Aorta (tissue), 5 donors: ENCODE measurements around the gene USP7. TPM values are rescaled to one million over a fixed set of nuclear protein-coding genes. Genes with fewer than 3 reads are reported as not detected.

Source experiments
- ATAC-seq: fragments of 200-7000 bp; cut with Tn5 transposase; one replicate; pipeline ENCODE4 v1.9.1; 2022; ENCODE audit warnings: moderate library complexity; ENCODE audit not compliant: low FRiP score
- DNase-seq, 2 donors: peaks; one replicate each; pipeline ENCODE4 v3.0.0-alpha.2; 2020
- H3K27ac ChIP-seq, 2 donors: one replicate each; pipeline ENCODE4 v1.5.1; 2013; ENCODE audit warnings: low read length in 2 of 2, mild to moderate bottlenecking in 2 of 2, moderate library complexity in 2 of 2, control low read depth in 1 of 2, inconsistent platforms in 1 of 2, low read depth in 1 of 2
- H3K27me3 ChIP-seq, 2 donors: one replicate each; pipeline ENCODE4 v1.6.1; 2013; ENCODE audit warnings: control low read depth in 1 of 2, low read length in 1 of 2, mild to moderate bottlenecking in 1 of 2, moderate library complexity in 1 of 2; ENCODE audit not compliant: insufficient read depth in 2 of 2, control insufficient read depth in 1 of 2
- H3K36me3 ChIP-seq, 2 donors: one replicate each; pipeline ENCODE4 v1.6.1; 2013; ENCODE audit warnings: control low read depth in 1 of 2, low read length in 1 of 2, mild to moderate bottlenecking in 1 of 2; ENCODE audit not compliant: insufficient read depth in 2 of 2, control insufficient read depth in 1 of 2
- H3K4me1 ChIP-seq, 2 donors: one replicate each; pipeline ENCODE4 v1.6.1; 2013; ENCODE audit warnings: low read length in 2 of 2, control low read depth in 1 of 2, mild to moderate bottlenecking in 1 of 2, moderate library complexity in 1 of 2; ENCODE audit not compliant: insufficient read depth in 2 of 2, control insufficient read depth in 1 of 2
- H3K4me3 ChIP-seq, 2 donors: one replicate each; pipeline ENCODE4 v1.5.1; 2013; ENCODE audit warnings: low read length in 2 of 2, control low read depth in 1 of 2, mild to moderate bottlenecking in 1 of 2
- H3K9me3 ChIP-seq: one replicate; pipeline ENCODE4 v1.6.1; 2013; ENCODE audit warnings: mild to moderate bottlenecking, low read length; ENCODE audit not compliant: control insufficient read depth
- WGBS, 2 donors: extraction: QIAGEN DNeasy Blood & Tissue Kit; methylation state at CpG; one replicate each; pipeline ENCODE4 v1.1.7; 2013; 5-methylcytosine and 5-hydroxymethylcytosine counted together
- intact Hi-C, 2 donors: fragments of 100-400 bp; cut with DNase I; formaldehyde crosslinking; loops; one replicate each; pipeline versions ENCODE4 v1.14.2 to v1.15.0; 2022
- polyA plus RNA-seq, 2 donors: library from polyadenylated mRNA; stranded (reverse); fragments of 200-250 nt; gene quantifications; one replicate each; pipeline ENCODE4 v1.2.3, GENCODE V29; 2013
- total RNA-seq, 2 donors: library from RNA; stranded (reverse); fragmentation: NEBNext Ultra II Directional; extraction: Animal tissue kit (Norgen Biotek cat#: 25700); gene quantifications; one replicate each; pipeline ENCODE4 v1.2.1, GENCODE V29; 2021
- donor health status: healthy with polysubstance abuse.
- donor health status: Bipolar disorder and iron deficiency.
- donor health status: DM: no; HTN: no; CAD: no.
- donor health status: DM: no; HTN: no; CAD: no.
- donor health status: DM: yes; HTN: yes; CAD: no.

USP7 gene
- total and polyA plus RNA-seq, 4 donors = 18.0 to 110 (median 72.3) TPM

DNA sequence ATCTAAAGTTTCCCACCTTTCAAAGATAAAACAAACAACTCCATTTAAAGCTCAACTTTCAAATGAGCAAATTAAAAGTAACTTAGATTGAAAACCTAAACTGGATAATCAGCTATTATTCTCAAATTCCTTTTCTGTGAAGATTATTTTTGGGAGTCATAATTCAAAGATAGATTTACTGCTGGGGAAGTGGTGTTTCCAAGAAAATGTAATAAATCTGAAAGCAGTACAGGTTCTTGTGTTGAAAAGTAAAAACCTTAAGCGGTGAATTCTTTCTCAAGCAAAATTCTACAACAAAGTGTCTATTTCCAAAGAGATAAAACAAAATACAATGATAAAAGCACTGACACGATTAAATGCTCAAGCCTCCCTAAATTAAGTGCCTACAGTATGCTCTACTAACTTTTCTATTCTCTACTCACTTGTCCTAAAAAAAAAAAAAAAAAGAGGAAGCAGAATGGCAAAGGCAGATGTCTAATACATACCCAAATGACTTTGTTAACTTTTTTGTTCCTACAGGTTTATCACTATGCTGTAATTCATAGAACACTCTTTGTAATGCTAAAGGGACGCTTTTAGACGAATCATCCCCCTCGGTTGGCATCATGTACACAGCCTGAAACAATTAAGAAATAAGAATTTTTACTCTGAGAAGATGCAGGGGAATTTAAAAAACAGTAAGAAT is 47.0 kb downstream of the USP7 start:
- H3K36me3 ChIP-seq = peaks cover 3 to 15% of the 10 kb centered on the region in 2 donors
- 73 to 82% methylated on average over 5 of the region's 5 CpGs for whole genome bisulfite sequencing, 2 donors

DNA sequence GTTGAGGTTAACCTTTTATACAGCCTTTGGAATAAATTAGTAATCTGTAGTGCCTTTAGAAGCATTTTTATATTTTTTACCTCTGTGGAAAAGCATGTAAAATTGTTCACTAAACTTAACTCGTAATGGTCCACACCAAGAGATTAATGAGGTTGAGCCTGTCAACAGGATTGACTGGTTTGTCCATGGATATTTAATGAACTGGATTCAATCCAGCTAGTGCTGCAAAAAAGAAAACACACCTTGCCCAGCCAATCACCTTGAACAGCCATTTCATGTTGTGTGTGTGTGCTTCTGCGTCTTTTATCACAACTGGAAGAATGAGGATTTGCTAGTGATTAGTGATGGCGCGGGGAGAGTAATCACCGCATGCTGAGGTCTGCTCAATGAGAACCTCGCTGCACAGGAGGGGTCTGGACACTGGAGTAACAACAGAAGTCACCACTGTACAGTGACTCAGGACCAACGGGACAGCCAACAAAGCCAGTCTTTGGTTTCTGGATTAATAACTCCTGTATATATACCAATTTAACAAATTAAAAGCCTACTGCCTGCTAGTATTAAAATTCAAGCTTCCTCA is 47.9 kb downstream of the USP7 start:
- intact Hi-C loops = no loop called here
- Histone ChIP-seq H3K27me3 (no peaks in the 10 kb centered on the region), H3K9me3 (no peaks in the 10 kb centered on the region), H3K4me1 (no peaks in the 10 kb centered on the region), H3K4me3 (no peak overlapping the region), H3K36me3 (peaks cover 3 to 17% of the 10 kb centered on the region in 2 donors), H3K27ac (no peak overlapping the region)
- DNase-seq = no peak
- 85% methylated on average over 7 of the region's 7 CpGs for WGBS, 2 donors
- no peak for ATAC-seq

More for the DNA sequence above, 47.0 kb downstream of the USP7 start:
- H3K27me3 ChIP-seq = no peaks in the 10 kb centered on the region
- intact Hi-C loops = no loop called here
- no peaks in the 10 kb centered on the region for H3K4me1 ChIP-seq
- no peaks in the 10 kb centered on the region for H3K9me3 ChIP-seq
- H3K27ac ChIP-seq = no peak overlapping the region
- ATAC-seq (no peak), DNase-seq (no peak)
- no peak overlapping the region for H3K4me3 ChIP-seq

DNA sequence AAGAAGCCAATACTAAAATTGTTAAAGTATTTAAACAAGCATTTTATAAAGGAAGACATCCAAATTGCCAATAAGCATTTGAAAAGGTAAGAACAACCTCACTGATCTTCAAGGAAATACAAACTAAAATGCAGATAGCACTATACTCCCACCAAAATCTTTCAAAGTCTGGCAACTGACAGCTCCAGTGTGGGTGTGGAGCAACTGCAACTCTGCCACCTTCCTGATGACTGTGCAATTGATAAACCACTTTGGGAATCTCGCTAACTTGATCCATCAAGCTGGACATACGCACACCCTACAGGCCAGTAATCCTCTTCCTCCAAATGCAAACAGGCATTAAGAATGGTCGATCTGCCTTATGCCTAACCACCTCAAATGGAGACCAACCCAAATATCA is 49.6 kb downstream of the USP7 start:
- no peak overlapping the region for H3K27ac ChIP-seq
- DNase-seq (no peak), ATAC-seq (no peak)
- 96 to 97% methylated on average over 3 of the region's 3 CpGs for WGBS, 2 donors
- no peaks in the 10 kb centered on the region for H3K27me3 ChIP-seq
- no peaks in the 10 kb centered on the region for H3K4me1 ChIP-seq
- H3K36me3 ChIP-seq = peaks cover 2 to 13% of the 10 kb centered on the region in 2 donors
- no peaks in the 10 kb centered on the region for H3K9me3 ChIP-seq
- no peak overlapping the region for H3K4me3 ChIP-seq
- intact Hi-C loops = no loop called here

DNA sequence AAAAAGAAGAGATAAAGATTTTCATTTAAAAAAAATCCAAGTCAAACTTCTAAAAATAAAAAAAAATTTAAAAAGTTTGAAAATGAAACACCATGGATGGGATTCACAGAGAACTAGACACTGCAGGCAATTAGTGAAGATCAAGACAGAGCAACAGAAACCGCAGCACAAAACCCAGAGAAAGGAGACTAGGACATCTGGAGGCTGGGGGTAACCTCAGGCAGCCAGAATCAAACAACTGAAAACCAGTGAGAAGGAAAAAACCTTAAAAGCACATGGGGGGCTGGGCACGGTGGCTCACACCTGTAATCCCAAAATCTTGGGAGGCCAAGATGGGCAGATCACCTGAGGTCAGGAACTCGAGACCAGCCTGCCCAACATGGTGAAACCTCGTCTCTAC is 50.9 kb downstream of the USP7 start:
- no peaks in the 10 kb centered on the region for H3K9me3 ChIP-seq
- ATAC-seq (no peak), DNase-seq (no peak)
- no peaks in the 10 kb centered on the region for H3K4me1 ChIP-seq
- no peaks in the 10 kb centered on the region for H3K27me3 ChIP-seq
- no peak overlapping the region for H3K27ac ChIP-seq
- 89 to 91% methylated on average over 4 of the region's 4 CpGs for WGBS, 2 donors
- intact Hi-C loops = no loop called here
- peaks cover 2 to 8% of the 10 kb centered on the region in 2 donors for H3K36me3 ChIP-seq
- H3K4me3 ChIP-seq = no peak overlapping the region

DNA sequence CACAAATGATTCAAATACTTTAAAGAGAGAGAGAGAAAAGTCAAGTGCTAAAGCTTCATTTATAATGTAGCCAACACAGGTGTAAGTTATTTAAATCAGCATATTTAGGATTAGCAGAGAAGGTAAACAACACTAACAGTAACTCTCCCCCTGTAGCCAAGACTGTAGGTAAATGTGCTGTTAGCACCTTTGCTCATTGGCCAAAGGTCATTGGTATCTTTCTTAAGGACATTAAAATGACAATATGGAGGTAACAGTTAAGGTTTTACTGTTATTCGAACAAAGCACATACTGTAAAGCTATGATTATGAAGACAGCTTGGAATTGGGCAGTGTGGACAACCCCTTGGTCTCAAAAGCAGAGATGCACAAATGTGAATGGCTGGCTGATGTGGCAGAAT is 52.9 kb downstream of the USP7 start:
- no peak for ATAC-seq
- DNase-seq = no peak
- no peak overlapping the region for H3K27ac ChIP-seq
- no peaks in the 10 kb centered on the region for H3K9me3 ChIP-seq
- H3K4me3 ChIP-seq = no peak overlapping the region
- H3K36me3 ChIP-seq = peaks cover 2 to 9% of the 10 kb centered on the region in 2 donors
- intact Hi-C loops = no loop called here
- no peaks in the 10 kb centered on the region for H3K27me3 ChIP-seq
- H3K4me1 ChIP-seq = no peaks in the 10 kb centered on the region
- 90 to 94% methylated on average over 1 of the region's 1 CpG for WGBS, 2 donors

DNA sequence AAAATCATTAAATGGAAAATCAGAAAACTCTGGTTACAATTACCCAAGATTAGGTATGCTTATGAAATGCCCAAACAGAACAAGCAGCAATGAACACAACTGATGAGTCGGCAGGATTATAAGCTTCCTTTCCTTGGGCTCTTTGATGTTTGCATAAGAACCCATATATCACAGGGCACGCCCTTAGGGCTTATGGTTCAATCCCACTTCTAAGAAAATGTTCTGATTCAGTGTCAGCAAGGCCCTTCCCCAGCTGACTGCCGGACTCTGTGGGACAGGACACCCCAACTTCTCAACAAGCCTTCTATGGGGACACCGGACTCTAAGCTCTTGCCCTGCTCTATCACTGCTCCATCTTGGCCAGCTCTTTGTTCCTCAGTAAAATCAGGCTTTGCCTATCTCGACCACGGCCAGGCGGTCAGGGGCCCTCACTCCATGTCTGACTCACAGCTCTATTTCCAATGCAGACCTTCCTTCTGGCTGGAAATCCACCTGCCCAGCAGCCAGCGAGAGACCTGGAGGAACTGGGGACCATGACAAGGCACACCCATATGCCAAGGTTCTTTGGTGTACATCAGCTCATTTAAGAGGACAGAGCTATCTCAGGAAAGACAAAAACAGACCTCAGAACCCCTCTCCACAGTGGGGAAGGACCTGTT is 54.8 kb downstream of the USP7 start:
- H3K4me3 ChIP-seq = no peak overlapping the region
- H3K9me3 ChIP-seq = no peaks in the 10 kb centered on the region
- ATAC-seq = no peak
- H3K4me1 ChIP-seq = no peaks in the 10 kb centered on the region
- no peak for DNase-seq
- H3K27me3 ChIP-seq = no peaks in the 10 kb centered on the region
- 84 to 85% methylated on average over 8 of the region's 8 CpGs for WGBS, 2 donors
- H3K36me3 ChIP-seq = peaks cover 2 to 8% of the 10 kb centered on the region in 2 donors
- intact Hi-C loops = no loop called here
- H3K27ac ChIP-seq = no peak overlapping the region

DNA sequence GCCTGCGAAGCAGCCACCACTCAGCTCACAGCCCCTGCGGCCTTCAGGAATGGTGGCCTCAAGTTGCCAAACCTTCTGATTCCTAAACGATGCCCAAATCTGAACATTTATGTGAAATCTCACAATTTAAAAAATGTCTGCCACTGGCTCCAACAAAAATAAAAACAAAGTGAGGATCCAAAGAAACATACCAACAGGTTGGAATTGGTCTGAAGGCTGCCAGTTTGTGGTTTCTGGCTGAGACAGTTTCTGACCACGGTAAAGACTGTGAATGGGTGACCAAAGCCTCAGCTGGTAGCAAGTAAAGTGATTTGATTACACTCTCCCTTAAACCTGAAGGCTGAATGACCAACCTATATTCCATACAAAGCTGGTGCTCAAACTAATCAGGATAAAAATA is 56.6 kb downstream of the USP7 start:
- ATAC-seq (no peak), DNase-seq (no peak)
- Histone ChIP-seq H3K4me1 (no peaks in the 10 kb centered on the region), H3K9me3 (no peaks in the 10 kb centered on the region), H3K36me3 (peaks cover 5 to 10% of the 10 kb centered on the region in 2 donors), H3K27ac (no peak overlapping the region), H3K27me3 (no peaks in the 10 kb centered on the region), H3K4me3 (no peak overlapping the region)
- 11 to 13% methylated on average over 4 of the region's 4 CpGs for WGBS, 2 donors
- intact Hi-C loops = no loop called here

DNA sequence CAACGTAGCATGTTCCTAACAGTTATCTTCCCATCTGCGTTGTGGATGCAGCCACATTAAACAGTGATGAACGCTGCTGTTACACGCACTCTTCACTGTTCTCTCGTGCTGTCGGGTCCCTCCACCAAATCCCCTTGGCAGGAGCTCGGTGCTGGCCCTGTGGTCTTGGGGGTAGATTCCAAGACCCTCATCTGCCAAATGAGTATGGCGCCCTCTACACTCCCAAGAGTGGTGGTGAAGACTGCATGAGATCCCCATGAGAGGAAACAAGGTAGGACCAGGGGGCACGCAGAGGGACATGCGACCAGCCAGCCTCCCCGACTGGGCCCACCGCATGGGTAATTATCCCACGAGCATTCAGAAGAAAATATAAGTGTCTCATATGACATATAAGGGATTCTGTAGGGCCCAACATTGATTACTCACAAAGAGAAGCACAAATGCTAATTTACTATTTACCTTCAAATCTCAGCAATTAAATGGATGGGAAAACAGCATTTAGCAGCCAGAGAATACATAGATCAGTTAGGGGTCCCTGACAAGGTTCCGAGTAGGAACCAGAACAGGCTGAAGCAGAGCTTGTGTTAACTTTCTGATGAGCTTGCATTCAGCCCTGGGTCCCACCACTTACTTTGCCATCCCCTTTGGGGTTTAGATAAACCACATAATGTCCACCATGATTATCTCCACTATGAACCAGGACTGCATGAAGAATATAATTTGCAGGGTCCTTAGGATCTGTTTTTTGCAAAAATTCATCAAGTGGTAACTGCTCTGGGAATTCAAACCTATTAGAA is 57.7 kb downstream of the USP7 start:
- no peaks in the 10 kb centered on the region for H3K9me3 ChIP-seq
- H3K4me3 ChIP-seq = no peak overlapping the region
- H3K36me3 ChIP-seq = peaks cover 5 to 12% of the 10 kb centered on the region in 2 donors
- no peaks in the 10 kb centered on the region for H3K27me3 ChIP-seq
- 83 to 86% methylated on average over 14 of the region's 14 CpGs for WGBS, 2 donors
- no peak for ATAC-seq
- DNase-seq = no peak
- no peak overlapping the region for H3K27ac ChIP-seq
- no peaks in the 10 kb centered on the region for H3K4me1 ChIP-seq
- intact Hi-C loops = no loop called here
